Upper lobe of left lung (tissue), 4 donors: ENCODE results near the gene HYAL1.

Source experiments
- POLR2A ChIP-seq, 4 donors: fragments of 450-650 bp; IDR thresholded peaks; one replicate each; pipeline ENCODE4 v1.5.1; 2016 to 2017; ENCODE audit warnings: antibody characterized with exemption in 4 of 4, mild to moderate bottlenecking in 2 of 4
- TF ChIP-seq, protein P1 (sequence below), 6 experiments: fragments of 450-650 bp in 4 of 6; fragments of 200-600 bp in 2 of 6; sonication (generic) in 2 of 6; IDR thresholded peaks; one replicate each; pipeline ENCODE4 v1.5.1; 2016 to 2019; ENCODE audit warnings: antibody characterized with exemption in 6 of 6

GRCh38 chr3:50268276-50268675 lies 35.1 kb downstream of the HYAL1 start:
- no peak for TF ChIP-seq POLR2A (IDR thresholded peaks at IDR 0.05)
- TF ChIP-seq, protein P1, sequence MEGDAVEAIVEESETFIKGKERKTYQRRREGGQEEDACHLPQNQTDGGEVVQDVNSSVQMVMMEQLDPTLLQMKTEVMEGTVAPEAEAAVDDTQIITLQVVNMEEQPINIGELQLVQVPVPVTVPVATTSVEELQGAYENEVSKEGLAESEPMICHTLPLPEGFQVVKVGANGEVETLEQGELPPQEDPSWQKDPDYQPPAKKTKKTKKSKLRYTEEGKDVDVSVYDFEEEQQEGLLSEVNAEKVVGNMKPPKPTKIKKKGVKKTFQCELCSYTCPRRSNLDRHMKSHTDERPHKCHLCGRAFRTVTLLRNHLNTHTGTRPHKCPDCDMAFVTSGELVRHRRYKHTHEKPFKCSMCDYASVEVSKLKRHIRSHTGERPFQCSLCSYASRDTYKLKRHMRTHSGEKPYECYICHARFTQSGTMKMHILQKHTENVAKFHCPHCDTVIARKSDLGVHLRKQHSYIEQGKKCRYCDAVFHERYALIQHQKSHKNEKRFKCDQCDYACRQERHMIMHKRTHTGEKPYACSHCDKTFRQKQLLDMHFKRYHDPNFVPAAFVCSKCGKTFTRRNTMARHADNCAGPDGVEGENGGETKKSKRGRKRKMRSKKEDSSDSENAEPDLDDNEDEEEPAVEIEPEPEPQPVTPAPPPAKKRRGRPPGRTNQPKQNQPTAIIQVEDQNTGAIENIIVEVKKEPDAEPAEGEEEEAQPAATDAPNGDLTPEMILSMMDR (IDR thresholded peaks at IDR 0.05): no peak
